WTC11 (cell line): ENCODE results near the gene IRX3. TPM values are rescaled to one million over a fixed set of nuclear protein-coding genes. Genes with fewer than 3 reads are reported as not detected.

Experiments used
- ATAC-seq: fragments of 200-7000 bp; cut with Tn5 transposase; 2 replicates; pipeline ENCODE4 v1.10.0; 2021; ENCODE audit warnings: mild to moderate bottlenecking, moderate library complexity
- CTCF ChIA-PET: fragments of 300-600 bp; sonication (Branson Sonifier 250); formaldehyde crosslinking; loops from one replicate; lab custom pipeline; 2021; ENCODE audit warnings: antibody characterized with exemption; lab: Charles Lee
- POLR2A ChIA-PET: fragments of 350-600 bp; sonication (Branson Sonifier 250); formaldehyde crosslinking; loops from one replicate; lab custom pipeline; 2021; ENCODE audit warnings: antibody characterized with exemption; lab: Charles Lee
- DNase-seq: peaks from one replicate; pipeline ENCODE4 v3.0.0; 2021; ENCODE audit warnings: low spot score
- H3K27ac Mint-ChIP-seq: 2 replicates; pipeline ENCODE4 v1.8.0; 2021; ENCODE audit warnings: mixed read lengths
- H3K27me3 Mint-ChIP-seq: 2 replicates; pipeline ENCODE4 v1.8.0; 2021; ENCODE audit warnings: low read depth, mild to moderate bottlenecking, moderate library complexity, mixed read lengths
- H3K36me3 Mint-ChIP-seq: 2 replicates; pipeline ENCODE4 v1.8.0; 2021; ENCODE audit warnings: mixed read lengths
- H3K4me1 Mint-ChIP-seq: 2 replicates; pipeline ENCODE4 v1.8.0; 2022; ENCODE audit warnings: mixed read lengths
- H3K4me3 Mint-ChIP-seq: 2 replicates; pipeline ENCODE4 v1.8.0; 2021; ENCODE audit warnings: mild to moderate bottlenecking, moderate library complexity, mixed read lengths
- H3K9me3 Mint-ChIP-seq: 2 replicates; pipeline ENCODE4 v1.8.0; 2021; ENCODE audit warnings: mixed read lengths
- ATF2 ChIP-seq: sonication (generic); formaldehyde crosslinking; IDR thresholded peaks from 2 replicates; pipeline ENCODE4 v1.8.1; 2022; ENCODE audit warnings: low read depth, missing genetic modification reagents, borderline replicate concordance
- CDX4 ChIP-seq: fragments of 250-450 bp; sonication (Bioruptor Pico); IDR thresholded peaks from 2 replicates; pipeline ENCODE4 v1.9.0; 2021; ENCODE audit warnings: moderate library complexity, mild to moderate bottlenecking, inconsistent platforms, borderline replicate concordance
- CREB1 ChIP-seq: sonication (generic); formaldehyde crosslinking; IDR thresholded peaks from 2 replicates; pipeline ENCODE4 v1.8.0; 2023; ENCODE audit warnings: mild to moderate bottlenecking, missing genetic modification reagents
- EMX1 ChIP-seq: fragments of 250-450 bp; sonication (Bioruptor Pico); IDR thresholded peaks from 2 replicates; pipeline ENCODE4 v1.8.0; 2021; ENCODE audit warnings: mild to moderate bottlenecking
- ETV6 ChIP-seq: sonication (generic); formaldehyde crosslinking; IDR thresholded peaks from 2 replicates; pipeline ENCODE4 v1.8.1; 2022; ENCODE audit warnings: mild to moderate bottlenecking, missing genetic modification reagents
- FOXP1 ChIP-seq: sonication (generic); formaldehyde crosslinking; IDR thresholded peaks from 2 replicates; pipeline ENCODE4 v1.8.0; 2022; ENCODE audit warnings: missing genetic modification reagents, mild to moderate bottlenecking, moderate library complexity, borderline replicate concordance
- GRHL2 ChIP-seq: fragments of 250-450 bp; sonication (Bioruptor Pico); IDR thresholded peaks from 2 replicates; pipeline ENCODE4 v1.8.0; 2022; ENCODE audit warnings: mild to moderate bottlenecking, moderate library complexity; ENCODE audit not compliant: insufficient replicate concordance, severe bottlenecking
- JAZF1 ChIP-seq: fragments of 250-450 bp; sonication (Bioruptor Pico); IDR thresholded peaks from 2 replicates; pipeline ENCODE4 v1.9.0; 2021; ENCODE audit warnings: moderate library complexity, mild to moderate bottlenecking, inconsistent platforms
- MAX ChIP-seq: sonication (generic); formaldehyde crosslinking; IDR thresholded peaks from 2 replicates; pipeline ENCODE4 v1.8.0; 2022; ENCODE audit warnings: mild to moderate bottlenecking, missing genetic modification reagents
- NFATC4 ChIP-seq: fragments of 250-450 bp; sonication (Bioruptor Pico); IDR thresholded peaks from 2 replicates; pipeline ENCODE4 v1.9.0; 2021; ENCODE audit warnings: mild to moderate bottlenecking
- NR2C2 ChIP-seq: sonication (generic); formaldehyde crosslinking; IDR thresholded peaks from 2 replicates; pipeline ENCODE4 v1.8.0; 2022; ENCODE audit warnings: mild to moderate bottlenecking, missing genetic modification reagents
- PREB ChIP-seq: sonication (generic); formaldehyde crosslinking; IDR thresholded peaks from 2 replicates; pipeline ENCODE4 v1.8.1; 2022; ENCODE audit warnings: mild to moderate bottlenecking, missing genetic modification reagents, moderate library complexity, borderline replicate concordance
- PRRX2 ChIP-seq: fragments of 250-450 bp; sonication (Bioruptor Pico); IDR thresholded peaks from 2 replicates; pipeline ENCODE4 v1.8.0; 2021; ENCODE audit warnings: mild to moderate bottlenecking
- TCF7 ChIP-seq: sonication (generic); formaldehyde crosslinking; IDR thresholded peaks from 2 replicates; pipeline ENCODE4 v1.8.0; 2022; ENCODE audit warnings: mild to moderate bottlenecking, low read depth, missing genetic modification reagents, moderate library complexity
- ZNF219 ChIP-seq: sonication (generic); formaldehyde crosslinking; IDR thresholded peaks from 2 replicates; pipeline ENCODE4 v1.8.0; 2023; ENCODE audit warnings: missing genetic modification reagents, mild to moderate bottlenecking, borderline replicate concordance
- ZNF317 ChIP-seq: sonication (generic); formaldehyde crosslinking; IDR thresholded peaks from 2 replicates; pipeline ENCODE4 v1.8.1; 2023; ENCODE audit warnings: low read depth, mild to moderate bottlenecking, moderate library complexity, missing genetic modification reagents, borderline replicate concordance
- ZNF423 ChIP-seq: fragments of 250-450 bp; sonication (Bioruptor Pico); IDR thresholded peaks from 2 replicates; pipeline ENCODE4 v2.1.2; 2022; ENCODE audit warnings: mild to moderate bottlenecking, moderate library complexity
- ZNF532 ChIP-seq: fragments of 250-450 bp; sonication (Bioruptor Pico); IDR thresholded peaks from 2 replicates; pipeline ENCODE4 v1.9.0; 2021; ENCODE audit warnings: mild to moderate bottlenecking, borderline replicate concordance
- ZNF671 ChIP-seq: fragments of 250-450 bp; sonication (Bioruptor Pico); IDR thresholded peaks from 2 replicates; pipeline ENCODE4 v1.8.0; 2021; ENCODE audit warnings: mild to moderate bottlenecking
- total RNA-seq: library from RNA; stranded (reverse); gene quantifications from 3 replicates; pipeline ENCODE4 v1.2.3, GENCODE V29; 2021

IRX3 gene
- total RNA-seq, 1 experiment from 2014 or later = 1.1 TPM

GRCh38 chr16:54245788-54246453 is 40.7 kb downstream of the IRX3 start:
- H3K4me1 Mint-ChIP-seq = peaks cover 8% of the 10 kb centered on the region
- ATAC-seq = no peak
- TF ChIP-seq ATF2 (no peak), GRHL2 (CRISPR knock-in tag) (no peak), PREB (CRISPR knock-in tag) (no peak), CREB1 (no peak), CDX4 (CRISPR knock-in tag) (no peak)
- ChIA-PET CTCF (no interaction called here), POLR2A (no interaction called here)
- no peaks in the 10 kb centered on the region for H3K36me3 Mint-ChIP-seq
- H3K27ac Mint-ChIP-seq = no peak overlapping the region
- H3K9me3 Mint-ChIP-seq = peaks cover 28% of the 10 kb centered on the region
- H3K27me3 Mint-ChIP-seq = no peaks in the 10 kb centered on the region; the same call in 1 of the 2 replicates
- H3K4me3 Mint-ChIP-seq = no peak overlapping the region
- DNase-seq = no peak

- Mint-ChIP-seq H3K4me1 (peaks cover 8% of the 10 kb centered on the region), H3K36me3 (no peaks in the 10 kb centered on the region), H3K27me3 (no peaks in the 10 kb centered on the region; the same call in 1 of the 2 replicates), H3K9me3 (peaks cover 28% of the 10 kb centered on the region), H3K27ac (no peak overlapping the region), H3K4me3 (no peak overlapping the region)
- no peak for TF ChIP-seq ZNF317 (CRISPR knock-in tag)
- TF ChIP-seq ZNF219 = no peak
- TF ChIP-seq ETV6 = no peak
- no peak for TF ChIP-seq ZNF423 (CRISPR knock-in tag)
- no peak for TF ChIP-seq TCF7 (CRISPR knock-in tag)
- TF ChIP-seq FOXP1 (CRISPR knock-in tag) = no peak
- no peak for TF ChIP-seq CREB1
- no peak for TF ChIP-seq NR2C2 (CRISPR knock-in tag)
- TF ChIP-seq JAZF1 = no peak
- no peak for TF ChIP-seq EMX1 (CRISPR knock-in tag)
- TF ChIP-seq MAX (CRISPR knock-in tag) = no peak
- ATAC-seq = no peak
- ChIA-PET CTCF (no interaction called here), POLR2A (no interaction called here)
- DNase-seq = no peak
Observed at GRCh38 chr16:54244061-54244886, 42.3 kb downstream of the IRX3 start.

GRCh38 chr16:54243202-54243601 is 43.4 kb downstream of the IRX3 start:
- Mint-ChIP-seq H3K36me3 (no peaks in the 10 kb centered on the region), H3K9me3 (peaks cover 23% of the 10 kb centered on the region), H3K4me3 (no peak overlapping the region), H3K27me3 (no peaks in the 10 kb centered on the region), H3K27ac (no peak overlapping the region), H3K4me1 (peaks cover 8% of the 10 kb centered on the region)
- ATAC-seq = no peak
- CTCF ChIA-PET = interaction anchor here (1.4 kb wide), 1 partner anchor 40 kb away, joined by 5 read pairs; no protein-coding TSS in a partner anchor
- DNase-seq = no peak
- TF ChIP-seq ZNF532 (CRISPR knock-in tag) (no peak), PRRX2 (CRISPR knock-in tag) (no peak), ETV6 (no peak), ZNF671 (CRISPR knock-in tag) (no peak), NFATC4 (CRISPR knock-in tag) (no peak)
- POLR2A ChIA-PET = no interaction called here
